ENCODE results near the gene MAP1B.
"Not testable (repeated sequence)": the region's sequence is repeated elsewhere in the genome, so short reads cannot be mapped to it uniquely, and the experiment has no call there.

Gene MAP1B

GRCh38 chr5:72161951-72162350 is 54.7 kb downstream of the MAP1B start:
- no peak for DNase-seq (ENCODE audit: low read depth)

DNA sequence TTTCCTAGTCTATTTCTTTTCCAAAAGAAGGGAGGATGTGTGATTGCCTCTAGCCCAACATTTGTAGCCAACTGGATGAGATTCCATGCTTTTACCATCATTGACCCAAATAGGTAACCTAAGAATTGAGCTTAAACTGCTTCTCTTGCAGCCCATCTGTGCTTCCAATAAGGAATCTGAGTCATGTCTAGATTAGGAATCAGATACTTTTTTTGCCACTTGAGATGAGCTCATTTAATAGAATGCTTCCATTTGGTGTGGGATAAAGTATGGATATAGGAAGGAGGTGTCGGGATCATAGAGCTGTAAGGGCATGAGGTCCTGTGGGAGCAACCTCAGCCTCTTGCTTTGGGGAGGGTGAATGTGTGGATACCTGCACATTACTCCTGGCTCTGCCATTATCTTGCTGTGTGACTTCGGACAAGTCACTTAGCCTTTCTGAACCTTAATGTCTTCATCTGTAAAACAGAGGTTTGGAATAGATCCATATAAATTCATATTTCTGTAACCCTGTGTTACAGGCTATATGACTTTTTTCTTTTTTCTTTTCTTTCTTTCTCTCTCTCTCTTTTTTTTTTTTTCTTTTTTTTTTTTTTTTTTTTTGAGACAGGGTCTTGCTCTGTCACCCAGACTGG is 56.2 kb downstream of the MAP1B start:
- DNase-seq (ENCODE audit: low read depth), result no peak

- DNase-seq (ENCODE audit: low read depth), result no peak
These were observed 59.0 kb downstream of the MAP1B start for GRCh38 chr5:72166070-72166979.

DNA sequence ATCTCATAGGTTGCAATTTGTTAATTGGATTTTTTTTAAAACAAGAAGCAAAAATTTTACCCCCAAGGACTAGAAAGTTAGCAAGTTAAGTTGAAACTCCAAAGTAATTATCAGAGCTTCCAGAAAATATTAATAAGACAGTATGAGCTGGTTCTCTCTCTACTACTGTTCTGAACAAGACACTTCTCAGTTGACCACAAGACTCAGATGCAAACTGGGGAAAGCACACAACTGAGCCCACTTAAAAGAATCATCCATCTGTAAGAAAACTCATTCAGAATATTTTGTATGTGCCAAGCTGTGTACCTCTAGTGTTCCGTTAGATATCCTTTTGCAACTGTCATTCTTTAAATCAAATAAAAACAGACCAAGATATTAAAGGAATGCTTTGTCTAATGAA is 60.0 kb downstream of the MAP1B start:
- no peak for DNase-seq (ENCODE audit: low read depth)

DNA sequence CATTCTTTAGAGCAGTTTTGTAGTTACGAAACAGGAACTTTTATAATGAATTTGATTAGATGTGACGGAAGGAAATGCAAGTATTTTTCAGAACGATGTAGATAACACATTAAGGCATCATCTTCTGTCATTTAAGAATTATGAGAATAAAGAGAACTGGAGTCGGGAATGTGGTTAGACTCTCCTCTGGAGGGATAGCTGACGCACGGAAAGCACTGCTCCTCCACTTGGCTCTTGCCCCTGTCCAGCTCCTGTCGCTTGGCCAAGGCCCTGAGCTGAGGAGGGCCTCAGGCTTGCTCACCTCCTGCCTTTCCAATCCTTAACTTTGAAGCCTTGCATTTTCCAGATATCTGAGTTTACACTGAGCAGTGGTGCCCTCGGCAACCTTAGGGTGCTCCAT is 60.5 kb downstream of the MAP1B start:
- DNase-seq (ENCODE audit: low read depth), result no peak

DNA sequence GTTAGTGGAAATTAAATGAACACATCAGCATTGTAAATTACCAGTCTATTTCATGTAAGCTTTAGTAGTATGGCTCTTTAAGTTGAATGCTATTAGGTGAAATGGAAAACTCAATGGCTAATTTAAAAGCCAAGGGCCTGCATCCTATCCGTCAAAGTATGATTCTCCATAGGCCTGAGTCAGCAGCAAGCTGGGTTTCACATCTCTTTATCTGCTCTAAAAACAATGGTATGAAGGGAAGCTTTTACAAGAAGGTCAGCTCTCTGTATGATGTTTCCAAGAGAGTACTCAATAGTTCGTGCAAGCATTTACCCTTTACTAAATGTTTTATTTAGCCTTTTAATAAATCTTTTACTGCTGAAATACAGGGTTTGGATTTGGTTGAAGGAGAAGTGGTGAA is 62.8 kb downstream of the MAP1B start:
- no peak for DNase-seq (ENCODE audit: low read depth)

DNA sequence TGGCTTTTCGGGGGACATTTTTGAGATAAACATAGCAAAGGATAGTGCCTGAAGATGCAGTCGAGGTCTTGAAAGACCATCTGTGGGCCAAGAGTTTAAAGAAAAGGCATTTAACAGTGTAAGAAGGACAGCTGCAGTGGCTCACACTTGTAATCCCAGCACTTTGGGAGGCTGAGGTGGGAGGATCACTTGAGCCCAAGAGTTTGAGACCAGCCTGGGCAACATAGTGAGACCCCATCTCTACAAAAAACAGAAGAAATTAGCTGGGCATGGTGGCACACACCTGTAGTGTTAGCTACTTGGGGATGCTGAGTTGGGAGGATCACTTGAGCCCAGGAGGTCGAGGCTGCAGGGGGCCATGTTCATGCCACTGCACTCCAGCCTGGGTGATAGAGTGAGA is 63.9 kb downstream of the MAP1B start:
- DNase-seq (ENCODE audit: low read depth), result not testable (repeated sequence)

- no peak for DNase-seq (ENCODE audit: low read depth)
These were observed 64.4 kb downstream of the MAP1B start for GRCh38 chr5:72171667-72172066.

DNA sequence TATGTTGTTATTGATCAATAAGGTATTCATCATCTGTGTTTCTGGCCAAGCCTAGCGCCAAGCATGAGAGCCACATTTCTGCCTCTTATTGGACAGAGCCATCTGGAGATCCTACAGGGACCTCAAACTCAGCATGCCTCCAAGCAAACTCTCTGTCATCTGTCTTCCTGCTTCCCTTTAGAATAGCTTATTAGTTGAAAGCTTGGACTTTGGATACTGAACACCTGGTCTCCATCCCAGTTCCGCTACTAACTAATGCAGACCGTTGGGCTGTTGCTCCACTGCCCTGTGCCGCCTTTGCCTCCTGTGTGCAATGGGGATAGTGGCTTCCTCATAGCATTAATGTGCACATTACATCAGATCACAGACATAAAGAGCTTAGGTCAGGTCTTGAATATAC is 65.5 kb downstream of the MAP1B start:
- no peak for DNase-seq (ENCODE audit: low read depth)

DNA sequence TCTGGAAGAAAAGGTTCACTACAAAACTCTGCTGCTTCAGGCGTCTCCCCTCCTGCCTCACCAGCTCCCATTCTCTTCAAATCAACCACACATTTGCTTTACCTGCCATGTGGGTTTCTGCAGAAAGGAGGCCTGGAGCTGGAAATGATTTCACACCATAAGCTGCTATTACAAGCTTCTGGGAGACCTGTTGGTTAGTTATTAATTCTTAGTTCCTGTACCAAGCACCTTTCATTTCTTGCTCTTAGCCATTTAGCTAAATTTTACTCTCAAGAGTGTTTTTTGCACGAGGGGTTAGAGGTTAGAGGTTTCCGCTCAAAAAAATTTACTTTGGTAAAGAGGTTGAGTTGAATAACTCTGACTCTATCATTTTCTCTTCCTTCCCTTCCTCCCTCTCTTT is 70.3 kb downstream of the MAP1B start:
- DNase-seq (ENCODE audit: low read depth), result no peak

DNA sequence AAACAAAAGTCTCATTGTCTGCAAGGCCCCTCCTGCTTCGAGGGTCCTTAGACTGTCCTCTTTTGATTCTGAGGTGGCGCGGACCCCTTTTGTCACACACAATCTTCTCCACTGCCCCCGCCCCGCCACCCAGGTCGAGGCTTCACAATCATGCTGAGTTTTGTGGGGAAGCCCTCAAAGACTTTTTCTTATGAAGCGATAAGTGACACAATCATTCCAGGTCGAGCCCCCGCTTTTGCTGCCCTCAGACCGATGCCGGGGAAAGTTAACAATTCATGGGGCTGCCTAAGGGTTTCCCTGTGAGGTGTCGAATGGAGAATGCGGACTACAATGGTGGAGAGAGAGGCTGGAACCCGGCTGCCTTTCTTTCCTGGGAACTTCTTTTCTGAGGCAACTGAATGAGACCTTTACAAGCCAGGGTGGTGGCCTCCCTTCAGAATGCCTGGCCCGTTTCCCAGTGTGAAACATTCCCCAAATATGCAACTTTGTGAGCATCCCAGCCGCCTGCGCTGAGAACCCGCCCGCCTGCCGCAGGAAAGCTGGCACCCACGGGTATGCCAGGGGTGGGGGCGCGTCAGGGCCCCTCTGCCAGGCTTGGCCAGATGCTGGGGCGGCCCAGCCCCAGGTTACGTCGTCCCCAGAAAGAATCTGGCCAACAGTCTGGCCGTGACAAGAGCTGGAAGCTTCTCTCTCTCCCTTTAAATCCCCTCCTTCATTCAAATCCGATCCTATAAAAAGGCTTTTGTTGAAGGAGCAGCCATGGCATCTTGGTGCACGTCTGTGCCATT is 71.9 kb downstream of the MAP1B start:
- DNase-seq (ENCODE audit: low read depth), result no peak

GRCh38 chr5:72179816-72180440 is 72.7 kb downstream of the MAP1B start:
- DNase-seq (ENCODE audit: low read depth), result no peak

DNA sequence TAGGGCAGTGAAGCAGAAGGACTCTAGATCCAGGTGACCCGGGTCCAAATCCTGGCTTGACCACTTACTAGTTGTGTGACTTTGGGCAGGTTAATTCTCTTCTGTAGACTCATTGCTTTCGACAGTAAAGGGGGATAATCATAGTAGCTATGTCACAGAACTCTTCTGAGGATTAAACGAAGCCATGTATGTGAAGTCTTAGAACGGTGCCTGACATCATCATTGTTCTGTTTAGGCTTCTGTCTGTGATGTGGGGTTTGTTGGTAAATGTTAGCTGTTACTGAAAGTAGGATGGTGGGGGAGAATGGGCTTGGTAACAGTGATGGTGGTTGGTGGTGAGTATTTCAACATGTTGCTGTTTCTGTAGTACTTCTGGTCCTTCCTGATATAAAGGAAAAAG is 73.7 kb downstream of the MAP1B start:
- no peak for DNase-seq (ENCODE audit: low read depth)

GRCh38 chr5:72182686-72183085 is 75.4 kb downstream of the MAP1B start:
- DNase-seq (ENCODE audit: low read depth), result no peak

DNA sequence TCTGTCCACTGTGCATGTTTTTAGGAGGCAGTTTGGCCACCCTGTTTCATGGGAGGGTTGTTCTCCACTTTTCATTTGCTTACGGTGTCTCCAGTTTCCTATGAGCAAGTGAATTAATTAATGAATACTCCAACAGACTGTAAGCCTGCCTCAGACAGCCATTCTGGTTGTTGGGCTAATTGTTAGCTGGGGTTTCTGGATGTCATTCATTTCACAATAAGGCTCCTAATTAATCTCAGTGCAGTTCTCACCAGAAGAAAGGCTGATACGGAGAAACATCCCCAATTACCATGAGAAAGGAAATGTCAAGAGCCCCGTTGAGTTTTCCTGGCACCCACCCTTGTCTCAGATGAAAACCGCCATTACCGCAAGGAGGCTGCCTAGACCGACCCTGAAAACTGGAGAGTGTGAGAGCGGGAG is 75.8 kb downstream of the MAP1B start:
- no peak for DNase-seq (ENCODE audit: low read depth)

DNA sequence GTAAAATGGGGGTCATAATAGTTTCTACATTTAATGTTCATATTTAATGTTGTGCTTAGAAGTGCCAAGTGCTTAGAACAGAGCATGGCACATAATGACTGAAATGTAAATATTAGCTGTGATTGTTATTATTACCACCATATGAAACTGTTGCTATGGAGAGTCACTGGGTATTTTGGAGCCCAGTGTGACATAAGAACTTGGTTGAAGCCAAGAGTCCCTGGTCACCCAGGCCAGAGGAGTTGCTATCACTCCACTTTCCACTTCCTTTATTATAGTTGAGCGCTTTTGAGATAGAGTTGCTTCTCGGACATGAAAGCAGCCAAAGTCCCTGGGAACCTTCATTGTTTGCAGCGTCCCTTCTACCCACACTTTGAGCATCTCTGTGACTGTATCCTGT is 77.1 kb downstream of the MAP1B start:
- DNase-seq (ENCODE audit: low read depth), result no peak

- DNase-seq (ENCODE audit: low read depth), result no peak
These were observed 78.4 kb downstream of the MAP1B start for GRCh38 chr5:72185496-72186329.

GRCh38 chr5:72187388-72188075 is 80.3 kb downstream of the MAP1B start:
- no peak for DNase-seq (ENCODE audit: low read depth)

DNA sequence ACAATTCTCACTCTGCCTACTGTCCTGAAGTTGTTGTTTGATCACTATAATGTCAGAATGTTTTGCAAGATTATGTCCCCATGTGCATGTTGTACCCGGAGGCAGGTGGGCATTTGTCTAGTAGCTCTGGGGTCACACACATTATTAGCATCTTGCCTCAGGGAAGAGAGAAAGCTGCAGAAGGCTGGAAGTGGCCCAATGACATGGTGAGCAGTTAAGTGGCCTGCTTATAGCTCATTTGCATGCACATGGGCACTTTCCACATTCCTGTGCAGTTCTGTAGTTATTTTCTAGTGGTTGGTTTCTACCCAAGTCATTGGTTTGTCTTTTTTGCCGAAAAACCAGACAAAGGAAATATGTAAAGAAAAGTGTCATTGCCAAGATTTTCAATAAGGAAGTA is 80.9 kb downstream of the MAP1B start:
- no peak for DNase-seq (ENCODE audit: low read depth)

- DNase-seq (ENCODE audit: low read depth), result no peak
These were observed 81.9 kb downstream of the MAP1B start for GRCh38 chr5:72189146-72189545.

GRCh38 chr5:72191404-72191803 is 84.1 kb downstream of the MAP1B start:
- DNase-seq (ENCODE audit: low read depth), result no peak
